GM23248 (cell line): ENCODE data around the gene BCL2L2.

Source experiments
- EZH2 ChIP-seq: fragments of 200-600 bp; sonication (generic); IDR thresholded peaks from 2 replicates; pipeline ENCODE4 v1.6.1; 2018; ENCODE audit warnings: antibody characterized with exemption, mild to moderate bottlenecking; ENCODE audit not compliant: insufficient read depth, poor library complexity, severe bottlenecking
- EZH2phosphoT487 ChIP-seq: fragments of 200-600 bp; sonication (generic); IDR thresholded peaks from 2 replicates; pipeline ENCODE4 v1.6.1; 2018; ENCODE audit warnings: antibody characterized with exemption, moderate library complexity, mild to moderate bottlenecking, low read depth; ENCODE audit not compliant: insufficient read depth

GRCh38 chr14:23308721-23309445 is 2.2 kb downstream of the BCL2L2 start:
- no peak for TF ChIP-seq EZH2
- no peak for TF ChIP-seq EZH2phosphoT487
